ENCODE measurements around the gene FAM174B.

Gene FAM174B

DNA sequence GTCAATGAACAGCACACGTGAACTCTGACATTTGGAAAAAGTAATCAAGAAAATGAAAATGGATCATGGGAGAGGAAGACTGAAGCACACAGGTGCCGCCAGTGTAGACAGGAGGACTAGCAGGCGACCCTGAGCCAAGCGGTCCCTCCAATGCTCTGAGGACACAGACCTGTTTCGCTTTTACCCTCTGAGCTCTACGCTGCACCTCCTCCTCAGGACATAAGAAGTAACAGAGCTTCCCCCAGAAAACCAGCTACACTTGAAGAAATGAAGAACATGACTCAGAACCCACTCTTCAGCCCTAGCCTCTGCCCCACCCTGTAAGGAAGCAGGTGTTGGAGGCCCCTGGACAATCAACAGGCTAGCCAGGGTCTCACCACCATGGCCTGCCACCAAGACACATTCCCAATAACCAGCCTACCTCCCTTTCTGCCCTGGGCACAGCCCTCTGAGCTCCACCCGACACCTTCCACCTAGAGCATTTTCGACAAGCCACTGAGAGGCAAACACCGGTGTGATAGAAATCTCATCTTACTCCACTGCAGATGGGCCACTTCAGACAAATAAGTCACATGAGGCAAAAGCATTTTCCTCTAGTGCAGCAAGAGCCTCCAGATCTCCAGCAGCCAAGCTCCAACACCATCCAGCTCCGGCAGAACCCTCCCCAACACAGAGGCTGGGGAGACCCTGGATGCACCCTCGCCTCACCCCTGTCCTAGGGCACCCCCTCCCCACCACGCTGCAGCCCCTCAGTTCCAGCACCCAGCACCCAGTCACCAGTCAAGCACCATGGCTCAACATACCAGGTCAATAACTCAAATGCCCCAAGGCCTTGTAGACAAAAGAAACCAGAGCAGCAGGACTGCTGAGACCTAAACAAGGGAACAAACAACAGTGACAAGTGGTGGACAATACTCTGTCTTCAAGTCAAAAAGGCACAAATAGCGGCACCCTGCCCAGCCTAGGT lies 11.4 kb downstream of the FAM174B start:
- Histone ChIP-seq H3K4me1 (ENCODE audit: insufficient read depth, low read length) (no peaks in the 10 kb centered on the region), H3K9ac (ENCODE audit: low read depth, low read length) (no peak overlapping the region), H2AFZ (ENCODE audit: low read depth, low read length) (no peak overlapping the region), H4K20me1 (ENCODE audit: insufficient read depth, low read length) (no peaks in the 10 kb centered on the region), H3K27ac (ENCODE audit: low read length) (no peak overlapping the region), H3K9me3 (ENCODE audit: insufficient read depth, low read length, severe bottlenecking) (no peaks in the 10 kb centered on the region), H3K27me3 (ENCODE audit: insufficient read depth, low read length, poor library complexity) (peaks cover 2% of the 10 kb centered on the region), H3K79me2 (ENCODE audit: insufficient read depth, low read length) (no peaks in the 10 kb centered on the region), H3K4me3 (ENCODE audit: low read depth in 1 of 2, low read length in 2 of 2) (no peak overlapping the region), H3K36me3 (ENCODE audit: insufficient read depth, low read length) (no peaks in the 10 kb centered on the region), H3K4me2 (ENCODE audit: insufficient read depth, low read length) (no peak overlapping the region)
- ATAC-seq (ENCODE audit: insufficient read depth, low read depth) (no peak), DNase-seq (no peak)
- TF ChIP-seq, protein P1, sequence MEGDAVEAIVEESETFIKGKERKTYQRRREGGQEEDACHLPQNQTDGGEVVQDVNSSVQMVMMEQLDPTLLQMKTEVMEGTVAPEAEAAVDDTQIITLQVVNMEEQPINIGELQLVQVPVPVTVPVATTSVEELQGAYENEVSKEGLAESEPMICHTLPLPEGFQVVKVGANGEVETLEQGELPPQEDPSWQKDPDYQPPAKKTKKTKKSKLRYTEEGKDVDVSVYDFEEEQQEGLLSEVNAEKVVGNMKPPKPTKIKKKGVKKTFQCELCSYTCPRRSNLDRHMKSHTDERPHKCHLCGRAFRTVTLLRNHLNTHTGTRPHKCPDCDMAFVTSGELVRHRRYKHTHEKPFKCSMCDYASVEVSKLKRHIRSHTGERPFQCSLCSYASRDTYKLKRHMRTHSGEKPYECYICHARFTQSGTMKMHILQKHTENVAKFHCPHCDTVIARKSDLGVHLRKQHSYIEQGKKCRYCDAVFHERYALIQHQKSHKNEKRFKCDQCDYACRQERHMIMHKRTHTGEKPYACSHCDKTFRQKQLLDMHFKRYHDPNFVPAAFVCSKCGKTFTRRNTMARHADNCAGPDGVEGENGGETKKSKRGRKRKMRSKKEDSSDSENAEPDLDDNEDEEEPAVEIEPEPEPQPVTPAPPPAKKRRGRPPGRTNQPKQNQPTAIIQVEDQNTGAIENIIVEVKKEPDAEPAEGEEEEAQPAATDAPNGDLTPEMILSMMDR (IDR thresholded peaks at IDR 0.05; ENCODE audit: borderline replicate concordance, extremely low read depth, low read length, poor library complexity, severe bottlenecking): no peak
- no peak for TF ChIP-seq EZH2 (IDR thresholded peaks at IDR 0.05; ENCODE audit: borderline replicate concordance, low read depth, low read length, severe bottlenecking)

DNA sequence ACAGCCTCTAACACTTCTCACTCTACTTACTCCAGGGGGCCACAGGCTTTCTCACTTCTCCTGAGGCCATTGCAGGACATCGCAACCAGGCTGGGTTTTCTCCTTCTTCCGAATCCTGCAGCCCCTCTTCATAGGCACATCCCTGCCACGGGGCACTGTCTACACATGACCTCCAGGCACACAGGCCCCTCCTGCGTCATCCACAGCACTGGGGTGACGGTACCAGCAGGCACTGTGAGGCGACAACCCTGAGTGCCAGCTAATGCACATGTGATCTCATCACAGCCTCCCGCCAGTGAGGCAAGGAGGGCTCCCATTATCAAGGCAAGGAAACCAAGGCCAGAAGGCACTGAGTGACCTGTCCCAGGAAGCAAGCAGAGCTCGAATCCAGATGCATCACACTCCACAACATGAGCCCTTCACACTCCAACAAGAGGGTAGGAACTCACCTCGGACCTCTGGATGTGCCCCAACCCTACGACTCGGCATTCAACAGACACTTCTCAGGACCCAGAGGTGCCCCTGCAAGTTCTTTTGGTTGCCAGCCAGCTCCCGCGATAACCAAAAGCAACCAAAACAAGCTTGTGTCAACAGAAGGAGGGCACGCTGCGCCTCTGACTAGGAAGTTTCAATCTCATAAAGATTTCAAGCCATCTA lies 16.7 kb downstream of the FAM174B start:
- H3K4me3 ChIP-seq (ENCODE audit: low read depth in 1 of 2, low read length in 2 of 2): no peak overlapping the region
- H2AFZ ChIP-seq (ENCODE audit: low read depth, low read length): no peak overlapping the region
- H3K36me3 ChIP-seq (ENCODE audit: insufficient read depth, low read length): no peaks in the 10 kb centered on the region
- no peak overlapping the region for H3K27ac ChIP-seq (ENCODE audit: low read length)
- no peak for ATAC-seq (ENCODE audit: insufficient read depth, low read depth)
- no peak overlapping the region for H3K4me2 ChIP-seq (ENCODE audit: insufficient read depth, low read length)
- H3K79me2 ChIP-seq (ENCODE audit: insufficient read depth, low read length): no peaks in the 10 kb centered on the region
- H3K9ac ChIP-seq (ENCODE audit: low read depth, low read length): no peak overlapping the region
- no peak for DNase-seq
- H3K4me1 ChIP-seq (ENCODE audit: insufficient read depth, low read length): no peaks in the 10 kb centered on the region
- H3K9me3 ChIP-seq (ENCODE audit: insufficient read depth, low read length, severe bottlenecking): no peaks in the 10 kb centered on the region
- no peaks in the 10 kb centered on the region for H4K20me1 ChIP-seq (ENCODE audit: insufficient read depth, low read length)
- H3K27me3 ChIP-seq (ENCODE audit: insufficient read depth, low read length, poor library complexity): no peaks in the 10 kb centered on the region
- TF ChIP-seq EZH2 (IDR thresholded peaks at IDR 0.05; ENCODE audit: borderline replicate concordance, low read depth, low read length, severe bottlenecking): no peak
- TF ChIP-seq, protein P1 (IDR thresholded peaks at IDR 0.05; ENCODE audit: borderline replicate concordance, extremely low read depth, low read length, poor library complexity, severe bottlenecking): no peak

DNA sequence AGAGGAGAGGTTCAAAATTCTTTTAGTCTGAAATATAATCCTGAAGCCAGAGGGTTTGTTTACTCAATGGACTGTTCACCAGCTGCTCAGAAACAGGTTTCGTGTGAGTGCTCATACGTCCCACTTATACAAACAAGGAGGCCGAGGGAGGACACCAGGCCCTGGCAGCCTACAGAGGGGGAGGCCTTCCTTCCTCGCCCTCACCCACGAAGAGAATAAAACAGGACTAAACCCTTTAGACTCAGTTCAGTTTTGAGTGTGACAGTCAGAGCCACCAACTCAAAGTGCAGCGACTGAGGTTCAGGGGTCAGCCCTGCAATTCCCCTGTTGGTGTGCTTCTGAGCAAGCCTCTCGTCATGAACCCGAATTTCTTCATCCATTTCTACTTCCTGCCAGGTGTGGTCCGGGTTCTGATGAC lies 17.3 kb downstream of the FAM174B start:
- no peak overlapping the region for H3K4me3 ChIP-seq (ENCODE audit: low read depth in 1 of 2, low read length in 2 of 2)
- no peaks in the 10 kb centered on the region for H3K36me3 ChIP-seq (ENCODE audit: insufficient read depth, low read length)
- no peak for DNase-seq
- no peak for TF ChIP-seq EZH2 (IDR thresholded peaks at IDR 0.05; ENCODE audit: borderline replicate concordance, low read depth, low read length, severe bottlenecking)
- TF ChIP-seq, protein P1 (IDR thresholded peaks at IDR 0.05; ENCODE audit: borderline replicate concordance, extremely low read depth, low read length, poor library complexity, severe bottlenecking): no peak
- H3K27ac ChIP-seq (ENCODE audit: low read length): no peak overlapping the region
- H3K9me3 ChIP-seq (ENCODE audit: insufficient read depth, low read length, severe bottlenecking): no peaks in the 10 kb centered on the region
- no peaks in the 10 kb centered on the region for H3K27me3 ChIP-seq (ENCODE audit: insufficient read depth, low read length, poor library complexity)
- H2AFZ ChIP-seq (ENCODE audit: low read depth, low read length): no peak overlapping the region
- H4K20me1 ChIP-seq (ENCODE audit: insufficient read depth, low read length): no peaks in the 10 kb centered on the region
- ATAC-seq (ENCODE audit: insufficient read depth, low read depth): no peak
- H3K79me2 ChIP-seq (ENCODE audit: insufficient read depth, low read length): no peaks in the 10 kb centered on the region
- no peak overlapping the region for H3K9ac ChIP-seq (ENCODE audit: low read depth, low read length)
- H3K4me2 ChIP-seq (ENCODE audit: insufficient read depth, low read length): no peak overlapping the region
- no peaks in the 10 kb centered on the region for H3K4me1 ChIP-seq (ENCODE audit: insufficient read depth, low read length)

Data from DND-41 (cell line).